ENCODE measurements around the gene SLC39A2.

Gene SLC39A2

DNA sequence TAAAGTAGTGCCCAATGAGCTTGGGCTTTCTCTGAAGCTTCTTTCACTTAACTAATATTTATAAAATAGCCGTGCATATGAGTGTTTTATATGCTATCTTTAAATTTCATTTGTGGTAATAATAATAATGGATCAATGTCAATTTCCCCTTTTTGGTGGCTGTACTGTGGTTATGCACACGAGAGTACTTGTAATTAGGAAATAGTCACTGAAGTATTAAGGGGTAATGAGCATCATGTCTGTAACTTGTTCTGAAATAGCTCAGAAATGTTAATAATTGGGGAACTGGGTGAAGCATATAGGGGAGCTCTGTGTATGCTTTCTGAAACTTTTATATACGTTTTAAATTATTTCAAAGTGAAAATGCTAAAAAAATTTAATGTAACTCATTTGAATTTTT, 51.5 kb downstream of the SLC39A2 start:
- DNase-seq, result no peak

All from CD4-positive, alpha-beta T cell treated with Interleukin-15 for 1 hour (primary cell).